ENCODE results near the gene B4GALNT3. TPM values are rescaled to one million over a fixed set of nuclear protein-coding genes. Genes with fewer than 3 reads are reported as not detected.

B4GALNT3 gene
- total RNA-seq, 1 donor from 2014 or later = 43.4 TPM

DNA sequence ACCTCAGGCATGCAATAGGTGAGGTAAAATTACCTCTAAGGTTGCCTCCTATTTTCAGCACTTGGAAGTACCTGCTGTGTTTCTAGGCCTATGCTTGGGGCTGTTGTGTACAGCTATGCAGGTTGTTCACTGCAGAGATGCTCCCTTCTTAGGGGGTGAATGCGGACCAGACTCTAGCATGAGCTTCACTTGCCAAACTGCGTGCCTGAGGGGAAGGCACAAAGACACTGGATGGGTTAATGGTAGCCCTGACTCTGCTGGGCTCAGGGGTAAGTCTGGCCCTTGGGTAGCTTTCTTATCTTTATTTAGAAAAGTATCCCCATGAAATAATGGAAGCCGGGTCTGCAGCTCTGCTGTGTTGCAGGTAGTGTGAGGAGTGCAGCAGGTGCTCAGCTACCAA, 35.7 kb downstream of the B4GALNT3 start:
- H3K36me3 ChIP-seq = no peaks in the 10 kb centered on the region
- intact Hi-C loops (cut with micrococcal nuclease) = no loop called here

DNA sequence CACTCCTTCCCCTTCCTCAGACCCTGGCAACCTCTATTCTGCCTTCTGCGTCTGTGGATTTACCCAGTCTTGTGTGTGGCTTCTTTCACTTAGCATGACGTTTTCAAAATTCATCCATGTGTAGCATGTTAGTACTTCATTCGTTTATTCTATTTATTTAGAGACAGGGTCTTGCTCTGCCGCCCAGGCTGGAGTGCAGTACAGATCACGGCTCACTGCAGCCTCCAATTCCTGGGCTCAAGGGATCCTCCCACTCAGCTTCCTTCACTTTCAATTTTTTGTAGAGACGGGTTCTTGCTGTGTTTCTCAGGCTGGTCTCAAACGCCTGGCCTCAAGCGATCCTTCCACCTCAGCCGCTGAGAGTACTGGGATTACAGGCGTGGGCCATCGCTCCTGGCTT, 37.0 kb downstream of the B4GALNT3 start:
- H3K36me3 ChIP-seq = no peaks in the 10 kb centered on the region
- no peak overlapping the region for H3K27ac ChIP-seq (replicated peaks)
- H3K4me3 ChIP-seq = no peak overlapping the region
- intact Hi-C loops (cut with micrococcal nuclease) = no loop called here
- no peak for DNase-seq
- H3K4me1 ChIP-seq = peaks cover 29% of the 10 kb centered on the region
- peaks cover 5% of the 10 kb centered on the region for H3K9me3 ChIP-seq (replicated peaks)
- no peaks in the 10 kb centered on the region for H3K27me3 ChIP-seq (ENCODE audit: low read depth)
- TF ChIP-seq CTCF (IDR thresholded peaks at IDR 0.05; ENCODE audit: borderline replicate concordance) = no peak

More for the DNA sequence above, 35.7 kb downstream of the B4GALNT3 start:
- no peak for DNase-seq
- H3K4me1 ChIP-seq = peaks cover 23% of the 10 kb centered on the region
- no peak overlapping the region for H3K4me3 ChIP-seq
- H3K9me3 ChIP-seq (replicated peaks) = peaks cover 10% of the 10 kb centered on the region
- no peak overlapping the region for H3K27ac ChIP-seq (replicated peaks)
- H3K27me3 ChIP-seq (ENCODE audit: low read depth) = no peaks in the 10 kb centered on the region
- TF ChIP-seq CTCF (IDR thresholded peaks at IDR 0.05; ENCODE audit: borderline replicate concordance) = no peak

GRCh38 chr12:497501-498160, 37.9 kb downstream of the B4GALNT3 start:
- DNase-seq = no peak
- no peak overlapping the region for H3K27ac ChIP-seq (replicated peaks)
- H3K9me3 ChIP-seq (replicated peaks) = no peaks in the 10 kb centered on the region
- intact Hi-C loops (cut with micrococcal nuclease) = no loop called here
- TF ChIP-seq CTCF (IDR thresholded peaks at IDR 0.05; ENCODE audit: borderline replicate concordance) = no peak
- H3K27me3 ChIP-seq (ENCODE audit: low read depth) = no peaks in the 10 kb centered on the region
- no peaks in the 10 kb centered on the region for H3K36me3 ChIP-seq
- H3K4me1 ChIP-seq = peaks cover 38% of the 10 kb centered on the region
- no peak overlapping the region for H3K4me3 ChIP-seq

- Histone ChIP-seq H3K4me1 (peaks cover 44% of the 10 kb centered on the region), H3K4me3 (peak overlapping the region; percentile 12), H3K9me3 (replicated peaks) (no peaks in the 10 kb centered on the region), H3K27ac (replicated peaks) (peak overlapping the region; percentile 54), H3K36me3 (no peaks in the 10 kb centered on the region), H3K27me3 (ENCODE audit: low read depth) (no peaks in the 10 kb centered on the region)
- TF ChIP-seq CTCF (IDR thresholded peaks at IDR 0.05; ENCODE audit: borderline replicate concordance) = peak; percentile 34
- DNase-seq = peak; percentile 28
- intact Hi-C loops (cut with micrococcal nuclease) = no loop called here
Measured at GRCh38 chr12:499837-500458, 40.2 kb downstream of the B4GALNT3 start.

- H3K4me1 ChIP-seq = peaks cover 45% of the 10 kb centered on the region
- H3K9me3 ChIP-seq (replicated peaks) = no peaks in the 10 kb centered on the region
- no peaks in the 10 kb centered on the region for H3K36me3 ChIP-seq
- no peak overlapping the region for H3K4me3 ChIP-seq
- H3K27ac ChIP-seq (replicated peaks) = peak overlapping the region; percentile 57
- H3K27me3 ChIP-seq (ENCODE audit: low read depth) = no peaks in the 10 kb centered on the region
- intact Hi-C loops (cut with micrococcal nuclease) = no loop called here
- DNase-seq = no peak
- TF ChIP-seq CTCF (IDR thresholded peaks at IDR 0.05; ENCODE audit: borderline replicate concordance) = no peak
Measured at GRCh38 chr12:501722-502447, 42.1 kb downstream of the B4GALNT3 start.
